ENCODE measurements around the gene NAA25.

NAA25 gene

GRCh38 chr12:112108202-112109079, at the start of gene NAA25:
Gene NAA25 (minus strand): TSS chr12:112108783. CDS start chr12:112108773, 10 bp downstream.
- DNase-seq (ENCODE audit: low read depth in 2 of 2), result peak; percentile 65 to 75

- DNase-seq (ENCODE audit: low read depth in 2 of 2), result no peak
These were observed 45.3 kb upstream of the NAA25 start for GRCh38 chr12:112153893-112154219.

- DNase-seq (ENCODE audit: low read depth in 2 of 2), result no peak
These were observed 44.8 kb upstream of the NAA25 start for GRCh38 chr12:112153181-112153892.

- no peak for DNase-seq (ENCODE audit: low read depth in 2 of 2)
These were observed 43.4 kb upstream of the NAA25 start for GRCh38 chr12:112151766-112152541.

GRCh38 chr12:112149596-112149995, 41.0 kb upstream of the NAA25 start:
- DNase-seq (ENCODE audit: low read depth in 2 of 2), result no peak

GRCh38 chr12:112148031-112148513, 39.5 kb upstream of the NAA25 start:
- DNase-seq (ENCODE audit: low read depth in 2 of 2), result no peak

- DNase-seq (ENCODE audit: low read depth in 2 of 2), result no peak
These were observed 37.5 kb upstream of the NAA25 start for GRCh38 chr12:112146123-112146522.

GRCh38 chr12:112140728-112141127, 32.1 kb upstream of the NAA25 start:
- no peak for DNase-seq (ENCODE audit: low read depth in 2 of 2)

GRCh38 chr12:112134731-112135130, 26.1 kb upstream of the NAA25 start:
- DNase-seq (ENCODE audit: low read depth in 2 of 2), result no peak

GRCh38 chr12:112133418-112133817, 24.8 kb upstream of the NAA25 start:
- no peak for DNase-seq (ENCODE audit: low read depth in 2 of 2)

- no peak for DNase-seq (ENCODE audit: low read depth in 2 of 2)
These were observed 23.1 kb upstream of the NAA25 start for GRCh38 chr12:112131686-112132085.

- DNase-seq (ENCODE audit: low read depth in 2 of 2), result no peak
These were observed 21.9 kb upstream of the NAA25 start for GRCh38 chr12:112130441-112130998.

- DNase-seq (ENCODE audit: low read depth in 2 of 2), result no peak
These were observed 18.3 kb upstream of the NAA25 start for GRCh38 chr12:112126911-112127310.

GRCh38 chr12:112126000-112126438, 17.4 kb upstream of the NAA25 start:
- DNase-seq (ENCODE audit: low read depth in 2 of 2), result no peak

GRCh38 chr12:112125250-112125999, 16.8 kb upstream of the NAA25 start, which contains the start of gene TRAFD1:
Gene TRAFD1 (plus strand): TSS chr12:112125560. CDS start chr12:112130523, 4,963 bp downstream.
- peak; percentile 94 to 96 for DNase-seq (ENCODE audit: low read depth in 2 of 2)

- DNase-seq (ENCODE audit: low read depth in 2 of 2), result no peak
These were observed 16.3 kb upstream of the NAA25 start for GRCh38 chr12:112124918-112125249.

GRCh38 chr12:112122823-112123690, 14.5 kb upstream of the NAA25 start:
- no peak for DNase-seq (ENCODE audit: low read depth in 2 of 2)

GRCh38 chr12:112121780-112122565, 13.4 kb upstream of the NAA25 start:
- DNase-seq (ENCODE audit: low read depth in 2 of 2), result no peak

GRCh38 chr12:112117685-112118084, 9.1 kb upstream of the NAA25 start:
- no peak for DNase-seq (ENCODE audit: low read depth in 2 of 2)

Data from stimulated activated CD4-positive, alpha-beta T cell treated with anti-CD3 and anti-CD28 coated beads, Interleukin-1b, Interleukin-23, amount 100 ng/mL, for 1 hour (primary cell).